Activated T-helper 9 cell treated with anti-CD3 and anti-CD28 coated beads, Interleukin-2, amount 50 U/mL, for 16 hours (primary cell): ENCODE data around the gene GABRB1.
A peak's percentile ranks its signal among the peaks of the same experiment; 100 is the strongest.

Experiments
- DNase-seq: peaks from one replicate; pipeline ENCODE4 v3.0.0-alpha.2; 2020; ENCODE audit warnings: low read depth

The GABRB1 gene

GRCh38 chr4:47031011-47031678 lies at the start of gene GABRB1:
Gene GABRB1 (plus strand): TSS chr4:47031567.
- no peak for DNase-seq

- no peak for DNase-seq
Observed at GRCh38 chr4:46984781-46985180, 46.6 kb upstream of the GABRB1 start.

- no peak for DNase-seq
Observed at GRCh38 chr4:46986922-46987638, 44.3 kb upstream of the GABRB1 start.

GRCh38 chr4:46992338-46992737 lies 39.0 kb upstream of the GABRB1 start:
- no peak for DNase-seq

GRCh38 chr4:46993075-46994006 lies 38.0 kb upstream of the GABRB1 start, which contains the start of gene GABRA4:
Gene GABRA4 (minus strand): TSS chr4:46993581. CDS start chr4:46993424, 157 bp downstream.
- no peak for DNase-seq

GRCh38 chr4:46994007-46994405 lies 37.4 kb upstream of the GABRB1 start:
- no peak for DNase-seq

GRCh38 chr4:46999566-46999965 lies 31.8 kb upstream of the GABRB1 start:
- DNase-seq = no peak

GRCh38 chr4:47000406-47000805 lies 31.0 kb upstream of the GABRB1 start:
- no peak for DNase-seq

GRCh38 chr4:47002580-47002979 lies 28.8 kb upstream of the GABRB1 start:
- no peak for DNase-seq

GRCh38 chr4:47010347-47010911 lies 20.9 kb upstream of the GABRB1 start:
- no peak for DNase-seq

GRCh38 chr4:47010912-47011446 lies 20.4 kb upstream of the GABRB1 start:
- DNase-seq = no peak

- DNase-seq = no peak
Observed at GRCh38 chr4:47012676-47013075, 18.7 kb upstream of the GABRB1 start.

GRCh38 chr4:47013373-47013772 lies 18.0 kb upstream of the GABRB1 start:
- no peak for DNase-seq

- no peak for DNase-seq
Observed at GRCh38 chr4:47017081-47017480, 14.3 kb upstream of the GABRB1 start.

- DNase-seq = no peak
Observed at GRCh38 chr4:47017494-47017893, 13.9 kb upstream of the GABRB1 start.

- DNase-seq = no peak
Observed at GRCh38 chr4:47031751-47032404, 511 bp downstream of the GABRB1 start.

GRCh38 chr4:47032405-47033106 lies 1.2 kb downstream of the GABRB1 start:
- peak; percentile 17 for DNase-seq

GRCh38 chr4:47038263-47038662 lies 6.9 kb downstream of the GABRB1 start:
- DNase-seq = no peak

GRCh38 chr4:47040828-47041227 lies 9.5 kb downstream of the GABRB1 start:
- DNase-seq = no peak

GRCh38 chr4:47043821-47044220 lies 12.5 kb downstream of the GABRB1 start:
- DNase-seq = no peak

GRCh38 chr4:47045261-47045660 lies 13.9 kb downstream of the GABRB1 start:
- no peak for DNase-seq
